ENCODE data around the gene SLC25A23.

SLC25A23 gene

GRCh38 chr19:6393074-6393982, 66.3 kb downstream of the SLC25A23 start, which contains the start of gene GTF2F1:
GTF2F1 (minus strand) TSS chr19:6393164; CDS start chr19:6392995, 169 bp downstream.
- Mint-ChIP-seq H3K36me3 (ENCODE audit: low read depth) (peaks cover 15% of the 10 kb centered on the region), H3K27ac (peak within 1 kb of the TSS; percentile 84), H3K4me3 (peak within 1 kb of the TSS; percentile 87), H3K27me3 (ENCODE audit: low read depth) (no peaks in the 10 kb centered on the region), H3K9me3 (no peaks in the 10 kb centered on the region), H3K4me1 (ENCODE audit: low read depth) (peaks cover 18% of the 10 kb centered on the region)

- peaks cover 20% of the 10 kb centered on the region for H3K4me1 Mint-ChIP-seq (ENCODE audit: low read depth)
- H3K27ac Mint-ChIP-seq: peak overlapping the region; percentile 84
- H3K9me3 Mint-ChIP-seq: no peaks in the 10 kb centered on the region
- no peaks in the 10 kb centered on the region for H3K27me3 Mint-ChIP-seq (ENCODE audit: low read depth)
- peaks cover 21% of the 10 kb centered on the region for H3K36me3 Mint-ChIP-seq (ENCODE audit: low read depth)
- H3K4me3 Mint-ChIP-seq: peak overlapping the region; percentile 87
These were observed 67.1 kb downstream of the SLC25A23 start for GRCh38 chr19:6392221-6393073.
